H1 (cell line): Measurements from ENCODE around the gene SFR1. TPM values are rescaled to one million over a fixed set of nuclear protein-coding genes. Genes with fewer than 3 reads are reported as not detected.

Source experiments
- BACH1 ChIP-seq: IDR thresholded peaks from 2 replicates; pipeline ENCODE4 v1.6.1; 2012; ENCODE audit warnings: low read length, improper control_type of control experiment
- BRCA1 ChIP-seq: IDR thresholded peaks from 2 replicates; pipeline ENCODE4 v1.6.1; 2012; ENCODE audit warnings: low read depth, low read length, improper control_type of control experiment
- FOSL1 ChIP-seq: IDR thresholded peaks from 2 replicates; pipeline ENCODE4 v1.6.1; 2011; ENCODE audit warnings: mild to moderate bottlenecking, low read depth, low read length, moderate library complexity; ENCODE audit not compliant: insufficient read depth
- RBBP5 ChIP-seq: IDR thresholded peaks from 2 replicates; pipeline ENCODE4 v1.7.1; 2012; ENCODE audit warnings: low read depth, mild to moderate bottlenecking, inconsistent platforms, low read length, moderate library complexity, borderline replicate concordance
- SP4 ChIP-seq: IDR thresholded peaks from 2 replicates; pipeline ENCODE4 v1.6.1; 2012; ENCODE audit warnings: low read length, inconsistent platforms
- TEAD4 ChIP-seq: IDR thresholded peaks from 2 replicates; pipeline ENCODE4 v1.6.1; 2012; ENCODE audit warnings: low read depth, low read length, inconsistent platforms, mixed read lengths
- polyA plus RNA-seq, 7 experiments: library from polyadenylated mRNA; depleted of rRNA in 3 of 7; stranded (reverse) in 5 of 7; unstranded in 2 of 7; fragments of >200 nt in 5 of 7; fragments of 200-250 nt in 2 of 7; gene quantifications; 1 replicate in 5 of 7; 2 replicates in 1 of 7; 4 replicates in 1 of 7; pipeline versions ENCODE4 v1.2.1 to v1.2.3, GENCODE V29; 2011 to 2013; ENCODE audit warnings: missing spikeins in 2 of 7, mixed read lengths in 2 of 7
- total RNA-seq: library from RNA; stranded (reverse); fragmentation: NEBNext Ultra II Directional; extraction: Animal tissue kit (Norgen Biotek cat#: 25700); gene quantifications from 2 replicates; pipeline ENCODE4 v1.2.1, GENCODE V29; 2021
- TF ChIP-seq, protein P1 (sequence below), 3 experiments: IDR thresholded peaks; 1 replicate in 2 of 3; 2 replicates in 1 of 3; pipeline versions ENCODE4 v1.5.1 to v1.6.1; 2011; ENCODE audit warnings: low read length in 3 of 3, mild to moderate bottlenecking in 3 of 3, inconsistent platforms in 2 of 3, low read depth in 1 of 3, moderate library complexity in 1 of 3; ENCODE audit not compliant: insufficient read depth in 1 of 3; ENCODE audit errors: control extremely low read depth in 1 of 3

Gene SFR1
- total and polyA plus RNA-seq, 2 of the 8 experiments (the other 6 are each of a cell fraction or from before 2014, with no cell fraction given), result 3.4 to 7.7 TPM

DNA sequence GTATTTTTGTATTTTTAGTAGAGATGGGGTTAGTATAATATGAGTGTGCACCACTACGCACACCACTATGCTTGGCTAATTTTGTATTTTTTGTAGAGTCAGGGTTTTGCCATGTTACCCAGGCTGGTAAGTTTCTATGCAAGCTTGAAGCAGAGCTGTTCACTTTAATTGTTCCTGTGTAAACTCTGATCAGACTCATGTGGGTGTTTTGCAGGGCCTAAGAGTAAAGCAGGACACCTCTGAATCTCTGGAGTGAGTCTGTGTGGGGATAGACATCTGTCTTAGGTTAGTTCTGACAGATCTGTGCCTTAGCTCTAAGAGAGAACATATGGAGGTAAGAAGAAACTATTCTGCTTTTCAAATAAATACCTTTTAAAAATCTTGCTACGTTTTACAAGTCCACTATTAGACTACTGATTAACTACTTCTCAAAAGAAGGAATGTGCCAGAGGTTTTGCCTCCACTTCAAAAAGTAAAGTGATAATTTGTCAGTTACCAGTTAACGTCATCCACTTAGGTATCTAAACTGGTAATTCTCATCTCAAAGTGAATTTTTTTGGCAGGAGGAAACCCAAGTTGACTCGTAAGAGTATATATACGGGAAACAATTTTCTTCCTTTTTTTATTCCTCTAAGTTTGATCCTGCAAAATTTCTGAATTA is 37.4 kb upstream of the SFR1 start (continued):
- TF ChIP-seq FOSL1 (no peak), BACH1 (no peak), TEAD4 (no peak), RBBP5 (no peak), SP4 (no peak), BRCA1 (no peak)
- TF ChIP-seq, protein P1, sequence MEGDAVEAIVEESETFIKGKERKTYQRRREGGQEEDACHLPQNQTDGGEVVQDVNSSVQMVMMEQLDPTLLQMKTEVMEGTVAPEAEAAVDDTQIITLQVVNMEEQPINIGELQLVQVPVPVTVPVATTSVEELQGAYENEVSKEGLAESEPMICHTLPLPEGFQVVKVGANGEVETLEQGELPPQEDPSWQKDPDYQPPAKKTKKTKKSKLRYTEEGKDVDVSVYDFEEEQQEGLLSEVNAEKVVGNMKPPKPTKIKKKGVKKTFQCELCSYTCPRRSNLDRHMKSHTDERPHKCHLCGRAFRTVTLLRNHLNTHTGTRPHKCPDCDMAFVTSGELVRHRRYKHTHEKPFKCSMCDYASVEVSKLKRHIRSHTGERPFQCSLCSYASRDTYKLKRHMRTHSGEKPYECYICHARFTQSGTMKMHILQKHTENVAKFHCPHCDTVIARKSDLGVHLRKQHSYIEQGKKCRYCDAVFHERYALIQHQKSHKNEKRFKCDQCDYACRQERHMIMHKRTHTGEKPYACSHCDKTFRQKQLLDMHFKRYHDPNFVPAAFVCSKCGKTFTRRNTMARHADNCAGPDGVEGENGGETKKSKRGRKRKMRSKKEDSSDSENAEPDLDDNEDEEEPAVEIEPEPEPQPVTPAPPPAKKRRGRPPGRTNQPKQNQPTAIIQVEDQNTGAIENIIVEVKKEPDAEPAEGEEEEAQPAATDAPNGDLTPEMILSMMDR (IDR thresholded peaks at IDR 0.05; ENCODE audit: control extremely low read depth in 1 of 3, insufficient read depth in 1 of 3, low read depth in 1 of 3, low read length in 3 of 3), result no peak
